IMR-90 (cell line): ENCODE results near the gene RAB40A. TPM values are rescaled to one million over a fixed set of nuclear protein-coding genes. Genes with fewer than 3 reads are reported as not detected.

Source experiments
- ATAC-seq: fragments of 200-7000 bp; cut with Tn5 transposase; 2 replicates; pipeline ENCODE4 v1.9.1; 2020; ENCODE audit warnings: low read depth, mild to moderate bottlenecking, moderate library complexity
- BruUV-seq: library from RNA; stranded (reverse); fragments of 400-500 nt; replicated peaks from 2 replicates; lab custom pipeline; 2021; lab: Mats Ljungman, UMichigan
- CTCF ChIA-PET: fragments of 300-600 bp; formaldehyde crosslinking; extraction: SDS; loops from one replicate; lab custom pipeline; 2021; ENCODE audit warnings: antibody characterized with exemption; lab: Yijun Ruan, JAX
- POLR2A ChIA-PET: fragments of 300-600 bp; sonication (Branson Sonifier 250); formaldehyde crosslinking; loops from one replicate; lab custom pipeline; 2022; ENCODE audit warnings: antibody characterized with exemption; ENCODE audit not compliant: unreplicated experiment; lab: Charles Lee
- DNase-seq: peaks from one replicate; pipeline ENCODE4 v3.0.0; 2013
- H2AFZ ChIP-seq: replicated peaks from 2 replicates; pipeline ENCODE3; 2013; ENCODE audit warnings: low read length, mild to moderate bottlenecking; ENCODE audit not compliant: poor library complexity
- H2AK5ac ChIP-seq: 2 replicates; pipeline ENCODE4 v1.6.1; 2013; ENCODE audit warnings: low read depth, low read length, inconsistent platforms
- H2AK9ac ChIP-seq: replicated peaks from 2 replicates; pipeline ENCODE3; 2013; ENCODE audit warnings: mild to moderate bottlenecking, low read depth, low read length, moderate library complexity; ENCODE audit not compliant: poor library complexity
- H2BK120ac ChIP-seq: 2 replicates; pipeline ENCODE4 v1.6.1; 2013; ENCODE audit warnings: low read depth, low read length, inconsistent platforms
- H2BK15ac ChIP-seq: 3 replicates; pipeline ENCODE4 v1.6.1; 2013; ENCODE audit warnings: low read depth, low read length, inconsistent platforms
- H2BK20ac ChIP-seq: 2 replicates; pipeline ENCODE4 v1.6.1; 2013; ENCODE audit warnings: low read depth, mild to moderate bottlenecking, inconsistent platforms, low read length, moderate library complexity
- H2BK5ac ChIP-seq: 2 replicates; pipeline ENCODE4 v1.6.1; 2013; ENCODE audit warnings: mild to moderate bottlenecking, low read depth, low read length, inconsistent platforms; ENCODE audit not compliant: poor library complexity, severe bottlenecking
- H3K14ac ChIP-seq: replicated peaks from 2 replicates; pipeline ENCODE4 v1.6.1; 2013; ENCODE audit warnings: low read depth, low read length, inconsistent platforms
- H3K18ac ChIP-seq: 2 replicates; pipeline ENCODE4 v1.6.1; 2013; ENCODE audit warnings: low read depth, low read length, control low read depth
- H3K23ac ChIP-seq: 2 replicates; pipeline ENCODE4 v1.6.1; 2013; ENCODE audit warnings: low read depth, low read length, inconsistent platforms
- H3K27ac ChIP-seq: 2 replicates; pipeline ENCODE4 v1.5.1; 2013; ENCODE audit warnings: mild to moderate bottlenecking, control low read depth, low read length; ENCODE audit not compliant: insufficient read depth
- H3K27me3 ChIP-seq: 2 replicates; pipeline ENCODE4 v1.6.1; 2013; ENCODE audit warnings: low read length; ENCODE audit not compliant: control insufficient read depth, insufficient read depth
- H3K36me3 ChIP-seq: 2 replicates; pipeline ENCODE4 v1.6.1; 2013; ENCODE audit warnings: low read length, mixed read lengths; ENCODE audit not compliant: control insufficient read depth, insufficient read depth
- H3K4ac ChIP-seq: 2 replicates; pipeline ENCODE4 v1.6.1; 2013; ENCODE audit warnings: low read depth, low read length, inconsistent platforms
- H3K4me1 ChIP-seq: 2 replicates; pipeline ENCODE4 v1.6.1; 2013; ENCODE audit warnings: low read length, mixed read lengths; ENCODE audit not compliant: control insufficient read depth, insufficient read depth
- H3K4me2 ChIP-seq: 2 replicates; pipeline ENCODE4 v1.6.1; 2013; ENCODE audit warnings: low read depth, mild to moderate bottlenecking, control low read depth, low read length, moderate library complexity
- H3K4me3 ChIP-seq: 2 replicates; pipeline ENCODE4 v1.5.1; 2013; ENCODE audit warnings: low read depth, mild to moderate bottlenecking, control low read depth, low read length, moderate library complexity; ENCODE audit not compliant: insufficient read depth
- H3K56ac ChIP-seq: 2 replicates; pipeline ENCODE4 v1.6.1; 2013; ENCODE audit warnings: low read length, inconsistent platforms; ENCODE audit not compliant: insufficient read depth; ENCODE audit errors: extremely low read depth
- H3K79me1 ChIP-seq, 2 experiments: 2 replicates each; pipeline ENCODE4 v1.6.1; 2013; ENCODE audit warnings: low read length in 2 of 2, inconsistent platforms in 1 of 2, low read depth in 1 of 2
- H3K9ac ChIP-seq: 2 replicates; pipeline ENCODE4 v1.6.1; 2013; ENCODE audit warnings: low read depth, low read length, control low read depth
- H3K9me1 ChIP-seq: 2 replicates; pipeline ENCODE4 v1.6.1; 2013; ENCODE audit warnings: low read length, inconsistent platforms; ENCODE audit not compliant: insufficient read depth
- H3K9me3 ChIP-seq: 2 replicates; pipeline ENCODE4 v1.6.1; 2013; ENCODE audit warnings: low read length; ENCODE audit not compliant: control insufficient read depth, insufficient read depth
- H4K20me1 ChIP-seq: 2 replicates; pipeline ENCODE4 v1.6.1; 2013; ENCODE audit warnings: low read length, inconsistent platforms; ENCODE audit not compliant: insufficient read depth
- H4K5ac ChIP-seq: 2 replicates; pipeline ENCODE4 v1.6.1; 2013; ENCODE audit warnings: mild to moderate bottlenecking, low read depth, low read length, control low read depth
- H4K8ac ChIP-seq, 2 experiments: 2 replicates each; pipeline ENCODE4 v1.6.1; 2013; ENCODE audit warnings: low read depth in 2 of 2, low read length in 2 of 2, control low read depth in 1 of 2, inconsistent platforms in 1 of 2
- H4K91ac ChIP-seq: 2 replicates; pipeline ENCODE4 v1.6.1; 2013; ENCODE audit warnings: low read depth, low read length, inconsistent platforms; ENCODE audit not compliant: insufficient read depth
- CEBPB ChIP-seq: IDR thresholded peaks from 2 replicates; pipeline ENCODE4 v1.6.1; 2012; ENCODE audit warnings: low read depth, low read length, improper control_type of control experiment
- CTCF ChIP-seq: conservative IDR thresholded peaks from 2 replicates; pipeline ENCODE4 v1.5.1; 2012; ENCODE audit warnings: mild to moderate bottlenecking, low read depth, low read length, improper control_type of control experiment
- MAZ ChIP-seq: IDR thresholded peaks from 2 replicates; pipeline ENCODE4 v1.6.1; 2012; ENCODE audit warnings: low read depth, mild to moderate bottlenecking, low read length, improper control_type of control experiment, moderate library complexity, borderline replicate concordance
- NFE2L2 ChIP-seq: fragments of 150-350 bp; IDR thresholded peaks from 2 replicates; pipeline ENCODE4 v1.6.1; 2016; ENCODE audit warnings: low read depth, mild to moderate bottlenecking, low read length
- POLR2A ChIP-seq: IDR thresholded peaks from 2 replicates; pipeline ENCODE4 v1.6.1; 2012; ENCODE audit warnings: mild to moderate bottlenecking, low read depth, low read length
- RCOR1 ChIP-seq: IDR thresholded peaks from 2 replicates; pipeline ENCODE4 v1.6.1; 2012; ENCODE audit warnings: mild to moderate bottlenecking, low read length, improper control_type of control experiment; ENCODE audit not compliant: insufficient replicate concordance
- RFX5 ChIP-seq: IDR thresholded peaks from 2 replicates; pipeline ENCODE4 v1.8.0; 2012; ENCODE audit warnings: low read depth, mild to moderate bottlenecking, low read length, moderate library complexity
- WGBS, 2 experiments: methylation state at CpG; one replicate each; pipeline versions ENCODE4 v1.1.5 to v1.1.7; 2013; ENCODE audit warnings: missing lambda C conversion rate in 2 of 2; ENCODE audit not compliant: insufficient read length in 1 of 2; ENCODE audit errors: extremely low coverage in 2 of 2; 5-methylcytosine and 5-hydroxymethylcytosine counted together
- dilution Hi-C: fragments of 300-500 bp; cut with HindIII; formaldehyde crosslinking; loops from one replicate; pipeline ENCODE4 v1.14.3; 2018; ENCODE audit warnings: low sequenced_read_pairs; ENCODE audit not compliant: unreplicated experiment
- in situ Hi-C: fragments of 300-500 bp; cut with MboI; formaldehyde crosslinking; loops from 3 replicates; pipeline ENCODE4 v1.14.3; 2019; ENCODE audit warnings: low sequenced_read_pairs, inconsistent platforms, mixed read lengths
- intact Hi-C: fragments of 100-400 bp; cut with micrococcal nuclease; formaldehyde crosslinking; loops from 2 replicates; pipeline ENCODE4 v1.10.0; 2022
- polyA plus RNA-seq, 3 experiments: library from polyadenylated mRNA; depleted of rRNA; stranded (reverse); fragments of >200 nt; gene quantifications; 2 replicates each; pipeline ENCODE4 v1.2.3, GENCODE V29; 2012; ENCODE audit warnings: low replicate concordance in 1 of 3
- total RNA-seq: library from RNA; depleted of rRNA; stranded (reverse); fragments of >200 nt; gene quantifications from 2 replicates; pipeline ENCODE4 v1.2.3, GENCODE V29; 2012

RAB40A gene
- total and polyA plus RNA-seq, 2 of the 4 experiments (the other 2 are of a cell fraction): under 0.01 to 0.26 TPM

DNA sequence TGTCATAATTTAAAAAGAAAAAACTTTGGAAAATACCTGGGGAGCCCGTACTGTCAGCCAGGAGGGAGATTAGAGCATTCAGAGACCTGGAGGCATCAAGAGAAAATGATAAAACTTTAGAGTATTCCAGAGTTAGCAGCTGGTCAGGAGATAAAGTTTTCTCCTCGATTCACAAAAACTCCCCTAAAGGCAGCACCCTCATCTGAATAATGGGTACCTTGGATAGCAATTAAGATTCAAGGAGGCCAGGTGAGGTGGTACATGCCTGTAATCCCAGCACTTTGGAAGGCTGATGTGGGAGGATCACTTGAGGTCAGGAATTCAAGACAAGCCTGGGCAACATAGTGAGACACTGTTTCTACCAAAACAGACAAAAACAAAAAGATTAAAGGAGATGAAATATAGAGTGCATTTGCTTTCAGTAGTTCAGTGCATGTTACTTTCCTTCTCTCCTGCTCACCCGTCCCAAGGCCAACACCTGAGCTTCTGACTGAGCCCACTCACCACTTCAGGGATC lies 18.6 kb upstream of the RAB40A start:
- Histone ChIP-seq H3K27ac (no peak overlapping the region), H3K14ac (no peak overlapping the region), H2BK15ac (no peak overlapping the region), H3K4me1 (peaks cover 2% of the 10 kb centered on the region), H3K4ac (peak overlapping the region; percentile 33), H2BK120ac (peak overlapping the region; percentile 42; the same call in 1 of the 2 replicates), H2BK5ac (peak overlapping the region; percentile 64), H3K9ac (no peak overlapping the region), H3K9me3 (no peaks in the 10 kb centered on the region), H2AK5ac (no peak overlapping the region), H3K36me3 (no peaks in the 10 kb centered on the region), H4K5ac (peak overlapping the region; percentile 54), H2AK9ac (no peak overlapping the region), H4K20me1 (no peaks in the 10 kb centered on the region), H4K91ac (peak overlapping the region; percentile 68; the same call in 1 of the 2 replicates), H3K4me2 (no peak overlapping the region), H3K18ac (peak overlapping the region; percentile 38), H2AFZ (no peak overlapping the region), H3K56ac (no peak overlapping the region), H3K9me1 (no peaks in the 10 kb centered on the region), H3K79me1 (no peaks in the 10 kb centered on the region), H4K8ac (peak overlapping the region; percentile 50 to 69; a peak in 3 of 4 replicates), H3K4me3 (no peak overlapping the region), H3K23ac (no peak overlapping the region), H3K27me3 (peaks cover 4% of the 10 kb centered on the region; the same call in 1 of the 2 replicates), H2BK20ac (peak overlapping the region; percentile 39; the same call in 1 of the 2 replicates)
- no CpG with 5 or more reads among the region's 3 CpGs for WGBS, 2 experiments
- dilution Hi-C loops (no loop called here), intact Hi-C loops (loop anchor here (5.0 kb wide), 1 partner anchor 94 kb away; no protein-coding TSS in a partner anchor), in situ Hi-C loops (loop anchor here (5.0 to 25.0 kb wide), 3 partner anchors 137 to 599 kb away; no protein-coding TSS in a partner anchor)
- ChIA-PET CTCF (no interaction called here), POLR2A (no interaction called here)
- DNase-seq (no peak), ATAC-seq (no peak)
- BruUV-seq: no TSS peak
- TF ChIP-seq POLR2A (no peak), RCOR1 (no peak), MAZ (no peak), RFX5 (no peak), NFE2L2 (no peak), CTCF (no peak), CEBPB (no peak)
